NCI-H187 (cell line): ENCODE results near the gene POU3F2.

Experiments
- DNase-seq, 2 experiments: peaks; one replicate each; lab custom pipeline; 2025; lab: John Stamatoyannopoulos, UW

POU3F2 gene

DNA sequence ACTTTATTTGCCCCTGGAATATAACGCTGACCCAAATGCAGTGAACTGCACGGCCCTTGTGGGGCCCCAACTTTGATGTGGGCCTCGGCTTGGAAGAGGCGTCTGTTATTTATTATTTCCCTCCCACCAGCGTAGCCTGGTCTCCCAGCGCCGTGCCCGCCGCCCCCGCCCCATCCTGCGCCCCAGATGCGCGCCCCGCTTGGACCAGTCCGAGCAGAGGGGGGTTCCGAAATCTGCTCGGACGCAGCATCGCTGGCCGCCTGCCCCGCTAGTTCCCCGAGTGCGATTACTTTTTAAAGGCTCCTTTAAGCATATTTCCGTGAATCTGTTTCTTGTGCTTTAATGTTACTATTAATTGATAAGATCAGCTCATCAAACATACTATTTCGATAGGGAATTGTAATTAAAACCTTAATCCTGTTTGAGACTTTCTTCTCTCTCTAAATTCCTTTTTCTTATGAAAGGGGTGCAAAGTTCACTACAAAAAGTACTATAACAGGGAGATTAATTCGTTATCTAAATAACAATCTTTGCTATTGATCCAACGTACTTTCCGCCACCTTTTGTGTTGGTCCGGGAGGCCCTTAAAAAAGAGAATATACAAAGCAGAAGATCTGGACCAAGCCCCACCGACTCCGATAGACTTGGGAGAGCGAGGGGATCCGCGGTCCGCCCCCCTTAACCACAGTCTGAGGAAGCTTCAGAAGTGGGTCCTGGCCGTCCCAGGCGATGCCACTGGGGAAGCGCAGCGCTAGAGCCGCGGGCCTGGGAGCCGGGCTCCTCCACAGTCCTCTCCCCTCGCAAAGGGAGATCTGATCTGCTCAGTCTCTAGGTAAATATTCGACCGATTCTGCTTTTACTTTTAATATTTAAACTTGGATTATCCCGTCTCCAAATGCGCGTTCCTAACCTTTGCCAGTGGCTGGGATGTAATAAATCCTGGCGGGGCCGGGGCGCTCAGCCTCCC lies 10.2 kb downstream of the POU3F2 start:
- DNase-seq: no peak

DNA sequence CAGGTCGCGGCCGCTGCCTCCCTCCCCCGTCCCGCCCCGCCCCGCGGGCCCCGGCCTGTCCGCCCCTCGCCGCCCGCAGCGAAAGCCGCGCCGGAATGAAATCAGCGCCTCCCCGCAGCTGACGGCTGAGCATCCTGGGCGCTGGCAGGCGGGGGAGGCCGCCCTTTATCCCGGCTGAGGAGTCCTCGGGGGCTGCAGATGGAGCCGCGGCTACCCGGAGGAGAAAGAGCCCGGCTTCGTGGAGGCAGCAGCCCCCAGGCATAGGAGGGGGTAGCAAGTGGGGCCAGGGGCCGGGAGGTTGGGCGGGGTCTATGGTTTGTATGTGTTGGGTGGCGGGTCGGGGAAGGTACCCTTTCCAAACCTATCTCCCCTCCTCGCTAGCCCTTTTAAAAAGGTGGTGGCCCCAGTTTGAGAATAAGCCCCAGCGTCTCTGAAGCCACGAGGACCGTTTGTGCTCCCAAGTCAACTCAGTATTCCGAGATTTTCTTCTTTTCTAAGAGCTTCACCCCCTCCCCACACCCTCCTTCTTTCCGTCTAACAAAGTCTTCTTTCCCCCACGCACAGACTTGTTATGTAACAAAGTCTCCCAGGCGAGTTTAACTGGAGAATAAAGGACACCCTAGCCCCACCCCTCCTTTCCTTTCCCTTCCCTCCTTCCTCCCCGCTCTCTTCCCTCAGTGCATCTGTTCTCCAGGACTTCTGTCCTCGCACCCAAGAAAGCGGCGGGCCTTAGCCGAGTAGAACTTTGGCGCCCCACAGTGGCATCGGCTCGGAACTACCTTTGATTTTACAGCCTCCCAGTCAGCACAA lies 11.0 kb downstream of the POU3F2 start:
- peak; percentile 77 to 82 for DNase-seq

DNA sequence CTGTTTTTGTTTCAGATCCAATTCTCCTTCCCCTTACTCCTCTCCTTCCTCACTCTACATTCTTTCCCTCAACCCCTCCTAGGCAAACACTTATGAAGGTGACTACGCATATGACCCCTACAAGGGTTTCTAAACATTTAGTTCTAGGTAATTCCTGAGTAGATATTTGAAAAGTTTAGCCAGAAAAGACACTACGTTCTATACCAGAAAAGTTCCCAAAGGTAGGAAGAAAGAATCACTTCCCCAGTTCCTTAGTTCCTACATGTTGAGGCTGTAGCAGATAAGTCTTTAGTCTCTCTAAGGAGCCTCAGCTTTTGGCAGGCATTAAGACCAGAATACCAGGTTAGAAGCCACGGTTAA lies 11.6 kb downstream of the POU3F2 start:
- DNase-seq: no peak

GRCh38 chr6:98847416-98847778 lies 13.0 kb downstream of the POU3F2 start:
- DNase-seq: no peak

DNA sequence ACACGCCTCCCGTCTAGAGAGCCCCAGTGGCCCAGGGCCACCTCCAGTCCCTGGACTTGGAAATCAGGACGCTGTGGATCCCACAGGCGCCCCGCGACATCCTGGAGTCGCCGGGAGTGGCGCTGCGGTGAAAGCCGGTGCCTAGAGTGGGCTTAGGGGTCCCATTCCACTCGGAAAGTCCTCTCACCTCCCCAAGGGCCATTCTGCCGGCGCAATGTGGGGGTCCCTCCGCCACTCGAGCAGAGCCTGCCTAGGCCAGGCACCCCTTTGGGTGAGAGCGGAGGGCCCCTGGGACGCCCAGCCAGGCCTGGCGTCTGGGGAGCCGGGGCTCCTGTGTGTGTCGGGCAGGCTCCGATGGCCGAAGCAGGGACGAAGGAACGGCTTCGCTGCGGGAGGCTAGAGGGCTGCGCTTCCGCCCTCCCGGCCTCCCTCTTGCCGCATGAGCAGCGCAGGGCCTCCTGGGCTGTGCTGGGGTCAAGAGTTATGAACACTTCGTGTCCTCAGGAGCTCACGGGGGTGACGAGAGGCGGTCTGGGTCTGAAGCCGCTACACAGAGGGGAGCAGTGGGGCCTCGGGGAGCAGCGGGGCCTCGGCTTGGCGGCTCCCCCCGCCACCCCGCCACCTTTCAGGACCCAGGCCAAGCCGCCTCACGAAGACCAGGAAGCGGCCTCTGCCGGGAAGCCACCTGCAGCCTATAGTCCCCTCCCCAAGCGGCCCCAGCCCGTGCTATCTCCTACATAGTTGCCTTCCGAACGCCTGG lies 13.6 kb downstream of the POU3F2 start:
- DNase-seq: no peak

GRCh38 chr6:98848539-98849242 lies 14.3 kb downstream of the POU3F2 start:
- no peak for DNase-seq

DNA sequence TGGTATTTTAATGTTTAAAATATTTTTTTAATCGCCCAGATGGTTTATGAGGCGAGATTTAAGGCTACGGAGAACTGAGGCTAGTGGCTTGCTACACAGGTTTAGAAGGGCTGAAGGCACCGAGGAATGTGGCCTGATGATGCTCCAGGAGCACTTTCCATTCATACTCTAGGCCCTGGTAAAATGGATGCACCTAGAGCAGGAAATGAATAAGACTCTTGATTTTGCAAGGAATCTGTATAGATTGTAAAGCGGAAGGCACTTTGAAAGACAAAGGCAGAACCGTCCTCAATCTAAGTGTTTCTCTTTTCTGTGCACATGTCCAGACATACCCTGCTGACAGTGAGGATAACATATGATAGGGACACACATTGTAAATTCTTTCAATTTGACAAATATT lies 30.1 kb downstream of the POU3F2 start:
- DNase-seq: no peak

- DNase-seq: no peak
These were observed 36.7 kb downstream of the POU3F2 start for GRCh38 chr6:98871057-98871456.

GRCh38 chr6:98871821-98872220 lies 37.4 kb downstream of the POU3F2 start:
- DNase-seq: no peak

GRCh38 chr6:98875375-98875774 lies 41.0 kb downstream of the POU3F2 start:
- no peak for DNase-seq

GRCh38 chr6:98877250-98877649 lies 42.9 kb downstream of the POU3F2 start:
- no peak for DNase-seq

DNA sequence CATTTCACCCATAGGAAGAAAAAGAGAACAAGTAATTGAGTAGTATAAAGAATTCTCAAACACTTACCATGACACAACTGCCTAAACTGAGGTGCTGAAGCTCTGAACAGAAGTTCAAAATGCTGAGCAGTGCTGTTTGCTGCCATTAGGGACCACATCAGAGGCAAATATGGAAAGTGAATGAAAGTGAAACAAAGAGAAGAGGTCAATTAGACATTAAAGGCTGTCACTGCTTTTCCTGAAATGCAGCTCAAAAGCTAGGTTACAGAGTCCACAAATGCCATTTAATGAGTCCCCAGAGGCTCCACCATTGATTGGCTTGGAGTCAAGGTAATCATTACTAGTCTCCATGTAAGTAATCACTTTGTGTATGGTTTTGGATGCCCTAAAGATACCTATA lies 46.1 kb downstream of the POU3F2 start:
- no peak for DNase-seq

GRCh38 chr6:98885330-98885729 lies 51.0 kb downstream of the POU3F2 start:
- DNase-seq: no peak

- DNase-seq: no peak
These were observed 53.3 kb downstream of the POU3F2 start for GRCh38 chr6:98887650-98888049.
